OCI-LY3 (cell line): ENCODE measurements around the gene PIK3CB.

Source experiments
- H2AFZ ChIP-seq: fragments of 200-600, 300-600 bp; shearing (Covaris generic); 2 replicates; pipeline ENCODE4 v1.6.0; 2014; ENCODE audit warnings: antibody characterized with exemption, low read depth, low read length
- H3K27ac ChIP-seq: fragments of 200-600, 300-600 bp; sonication (generic); 2 replicates; pipeline ENCODE4 v1.5.1; 2014; ENCODE audit warnings: mild to moderate bottlenecking, low read length, moderate library complexity, mixed read lengths
- H3K27me3 ChIP-seq: fragments of 200-600, 300-600 bp; sonication (generic); 2 replicates; pipeline ENCODE4 v1.6.1; 2014; ENCODE audit warnings: low read depth, low read length, mixed read lengths
- H3K36me3 ChIP-seq: fragments of 200-600, 300-600 bp; sonication (generic); replicated peaks from 2 replicates; pipeline ENCODE3; 2014; ENCODE audit warnings: low read depth, low read length, mixed read lengths
- H3K4me1 ChIP-seq: fragments of 300-600, 200-600 bp; sonication (generic); 2 replicates; pipeline ENCODE4 v1.6.1; 2014; ENCODE audit warnings: low read length, mixed read lengths
- H3K4me2 ChIP-seq: fragments of 200-600, 300-600 bp; sonication (generic); 2 replicates; pipeline ENCODE4 v1.6.1; 2014; ENCODE audit warnings: low read length, mixed read lengths
- H3K4me3 ChIP-seq: fragments of 300-600, 200-600 bp; sonication (generic); 2 replicates; pipeline ENCODE4 v1.5.1; 2014; ENCODE audit warnings: antibody characterized with exemption, mild to moderate bottlenecking, low read length, moderate library complexity
- H3K79me2 ChIP-seq: fragments of 300-600, 200-600 bp; shearing (Covaris generic); 2 replicates; pipeline ENCODE4 v1.6.1; 2014; ENCODE audit warnings: mild to moderate bottlenecking, low read length, mixed read lengths
- H3K9ac ChIP-seq: fragments of 300-600, 200-600 bp; shearing (Covaris generic); 2 replicates; pipeline ENCODE4 v1.6.0; 2014; ENCODE audit warnings: mild to moderate bottlenecking, low read length, moderate library complexity
- H3K9me3 ChIP-seq: fragments of 200-600, 300-600 bp; shearing (Covaris generic); 2 replicates; pipeline ENCODE4 v1.6.1; 2014; ENCODE audit warnings: low read length, mixed read lengths; ENCODE audit not compliant: insufficient read depth
- H4K20me1 ChIP-seq: fragments of 200-600, 300-600 bp; sonication (generic); 2 replicates; pipeline ENCODE4 v1.6.1; 2016; ENCODE audit warnings: low read length, mixed read lengths; ENCODE audit not compliant: insufficient read depth
- EZH2phosphoT487 ChIP-seq: fragments of 200-600 bp; shearing (Covaris generic); IDR thresholded peaks from 2 replicates; pipeline ENCODE4 v1.6.1; 2018; ENCODE audit warnings: antibody characterized with exemption, mixed run types, low read depth
- TF ChIP-seq, protein P1 (sequence below): fragments of 200-600, 300-600 bp; sonication (generic); IDR thresholded peaks from 2 replicates; pipeline ENCODE4 v1.5.1; 2014; ENCODE audit warnings: antibody characterized with exemption, low read length, low read depth

The PIK3CB gene

DNA sequence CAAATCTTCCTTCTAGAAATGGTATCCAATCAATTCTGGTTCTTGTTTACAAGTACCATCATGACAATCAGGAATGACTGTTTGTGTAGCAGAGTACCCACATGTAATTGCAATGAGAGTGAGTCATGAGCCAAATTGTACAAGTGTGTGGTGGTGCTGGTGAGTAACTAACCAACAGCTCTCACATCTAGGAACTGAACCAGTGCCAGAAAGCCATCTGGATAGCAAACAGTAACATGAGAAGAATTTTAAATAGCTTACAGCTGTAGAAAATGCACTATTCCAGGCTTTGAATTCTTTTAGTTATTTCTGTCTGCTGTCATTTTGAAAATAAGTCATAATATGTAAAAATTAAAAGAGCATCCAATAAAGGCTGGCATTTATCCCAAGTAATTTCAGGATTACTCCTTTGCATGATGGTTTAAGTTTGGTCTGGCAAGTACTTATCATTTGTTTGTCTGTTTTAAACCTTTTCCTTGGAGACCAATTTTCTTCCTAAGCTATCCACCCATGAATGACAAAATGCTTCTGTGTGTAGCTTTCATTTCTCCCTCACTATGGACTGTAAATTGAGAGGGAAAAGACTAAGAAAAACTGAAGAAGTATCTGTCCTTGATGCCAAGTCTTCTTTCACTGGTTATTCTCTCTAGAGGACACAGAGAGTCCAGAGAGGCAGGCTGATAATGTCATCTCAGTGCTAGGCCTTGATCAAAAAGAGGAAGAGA, 60.0 kb downstream of the PIK3CB start:
- no peaks in the 10 kb centered on the region for H3K9me3 ChIP-seq
- H3K79me2 ChIP-seq: no peaks in the 10 kb centered on the region
- H3K27me3 ChIP-seq: no peaks in the 10 kb centered on the region
- peaks cover 2% of the 10 kb centered on the region for H3K36me3 ChIP-seq
- H2AFZ ChIP-seq: no peak overlapping the region
- H3K9ac ChIP-seq: no peak overlapping the region
- H3K27ac ChIP-seq: no peak overlapping the region
- H4K20me1 ChIP-seq: no peaks in the 10 kb centered on the region
- no peak overlapping the region for H3K4me2 ChIP-seq
- H3K4me3 ChIP-seq: no peak overlapping the region
- TF ChIP-seq, protein P1, sequence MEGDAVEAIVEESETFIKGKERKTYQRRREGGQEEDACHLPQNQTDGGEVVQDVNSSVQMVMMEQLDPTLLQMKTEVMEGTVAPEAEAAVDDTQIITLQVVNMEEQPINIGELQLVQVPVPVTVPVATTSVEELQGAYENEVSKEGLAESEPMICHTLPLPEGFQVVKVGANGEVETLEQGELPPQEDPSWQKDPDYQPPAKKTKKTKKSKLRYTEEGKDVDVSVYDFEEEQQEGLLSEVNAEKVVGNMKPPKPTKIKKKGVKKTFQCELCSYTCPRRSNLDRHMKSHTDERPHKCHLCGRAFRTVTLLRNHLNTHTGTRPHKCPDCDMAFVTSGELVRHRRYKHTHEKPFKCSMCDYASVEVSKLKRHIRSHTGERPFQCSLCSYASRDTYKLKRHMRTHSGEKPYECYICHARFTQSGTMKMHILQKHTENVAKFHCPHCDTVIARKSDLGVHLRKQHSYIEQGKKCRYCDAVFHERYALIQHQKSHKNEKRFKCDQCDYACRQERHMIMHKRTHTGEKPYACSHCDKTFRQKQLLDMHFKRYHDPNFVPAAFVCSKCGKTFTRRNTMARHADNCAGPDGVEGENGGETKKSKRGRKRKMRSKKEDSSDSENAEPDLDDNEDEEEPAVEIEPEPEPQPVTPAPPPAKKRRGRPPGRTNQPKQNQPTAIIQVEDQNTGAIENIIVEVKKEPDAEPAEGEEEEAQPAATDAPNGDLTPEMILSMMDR: no peak
- TF ChIP-seq EZH2phosphoT487: no peak
- no peaks in the 10 kb centered on the region for H3K4me1 ChIP-seq

DNA sequence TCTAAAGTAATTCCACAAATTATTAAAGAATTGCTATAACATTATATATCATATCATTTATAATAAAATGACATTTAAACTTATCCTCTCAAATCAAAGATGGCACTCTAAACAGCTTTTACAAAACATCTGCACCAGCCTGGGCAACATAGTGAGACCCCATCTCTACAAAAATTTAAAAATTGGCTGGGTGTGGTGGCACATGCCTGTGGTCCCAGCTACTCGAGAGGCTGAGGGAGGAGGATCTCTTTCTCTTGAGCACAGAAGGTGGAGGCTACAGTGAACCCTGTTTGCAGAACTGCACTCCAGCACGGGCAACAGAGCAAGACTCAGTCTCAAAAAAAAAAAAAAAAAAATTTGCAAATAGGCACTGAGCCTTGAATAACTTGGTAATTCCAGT, 63.1 kb downstream of the PIK3CB start:
- no peak overlapping the region for H3K27ac ChIP-seq
- TF ChIP-seq, protein P1: no peak
- no peak for TF ChIP-seq EZH2phosphoT487
- no peak overlapping the region for H2AFZ ChIP-seq
- no peak overlapping the region for H3K4me3 ChIP-seq
- no peaks in the 10 kb centered on the region for H3K79me2 ChIP-seq
- H3K9ac ChIP-seq: no peak overlapping the region
- no peaks in the 10 kb centered on the region for H3K4me1 ChIP-seq
- H3K4me2 ChIP-seq: no peak overlapping the region
- H3K27me3 ChIP-seq: no peaks in the 10 kb centered on the region
- H4K20me1 ChIP-seq: no peaks in the 10 kb centered on the region
- peaks cover 32% of the 10 kb centered on the region for H3K36me3 ChIP-seq
- peaks cover 16% of the 10 kb centered on the region for H3K9me3 ChIP-seq

DNA sequence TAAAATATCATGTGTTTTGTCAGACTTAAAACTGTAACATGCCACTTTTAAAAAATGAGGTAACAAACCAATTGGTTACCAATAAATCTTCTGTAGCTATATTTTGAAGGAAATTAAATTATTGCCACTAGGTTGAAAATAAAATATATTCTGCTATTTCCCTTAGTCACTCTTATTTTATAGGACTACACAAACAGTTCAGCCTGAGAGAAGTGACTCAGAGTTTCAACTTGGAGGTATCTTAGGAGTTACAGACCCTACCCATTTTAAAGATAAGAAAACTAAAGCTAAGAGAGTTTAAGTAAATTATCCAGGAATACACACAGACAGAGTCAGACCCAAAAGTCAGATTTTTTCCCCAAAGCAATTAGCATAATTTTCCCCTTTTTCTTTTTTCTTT, 65.1 kb downstream of the PIK3CB start:
- Histone ChIP-seq H3K9ac (no peak overlapping the region), H3K4me2 (no peak overlapping the region), H3K27ac (no peak overlapping the region), H3K36me3 (peaks cover 32% of the 10 kb centered on the region), H4K20me1 (no peaks in the 10 kb centered on the region), H3K79me2 (no peaks in the 10 kb centered on the region), H2AFZ (no peak overlapping the region), H3K4me3 (no peak overlapping the region), H3K4me1 (no peaks in the 10 kb centered on the region), H3K27me3 (no peaks in the 10 kb centered on the region), H3K9me3 (peaks cover 16% of the 10 kb centered on the region)
- TF ChIP-seq, protein P1: no peak
- TF ChIP-seq EZH2phosphoT487: no peak

DNA sequence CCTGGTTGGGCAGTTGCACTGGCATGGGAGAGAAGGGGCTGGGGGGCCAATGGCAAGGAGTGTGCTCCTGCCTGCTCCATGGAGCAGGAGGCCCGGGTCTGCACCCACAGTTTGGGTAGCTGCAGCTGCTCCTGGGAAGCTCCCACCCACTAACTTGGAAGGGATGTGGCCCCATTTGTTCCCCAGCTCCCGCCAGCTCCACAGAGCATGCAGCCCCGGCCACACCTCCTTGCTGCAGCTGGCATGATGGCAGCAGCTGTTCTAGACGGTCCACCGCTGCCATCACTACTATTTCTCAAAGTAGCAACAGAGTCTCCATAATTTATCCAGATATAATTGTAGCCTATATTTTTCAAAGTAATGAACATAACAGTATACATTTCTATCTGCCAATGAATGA, 65.8 kb downstream of the PIK3CB start:
- H3K79me2 ChIP-seq: no peaks in the 10 kb centered on the region
- no peak overlapping the region for H3K4me2 ChIP-seq
- H3K4me3 ChIP-seq: no peak overlapping the region
- no peaks in the 10 kb centered on the region for H3K27me3 ChIP-seq
- peaks cover 16% of the 10 kb centered on the region for H3K9me3 ChIP-seq
- TF ChIP-seq, protein P1: no peak
- no peak for TF ChIP-seq EZH2phosphoT487
- H4K20me1 ChIP-seq: no peaks in the 10 kb centered on the region
- no peaks in the 10 kb centered on the region for H3K4me1 ChIP-seq
- no peak overlapping the region for H3K9ac ChIP-seq
- peaks cover 32% of the 10 kb centered on the region for H3K36me3 ChIP-seq
- H2AFZ ChIP-seq: no peak overlapping the region
- H3K27ac ChIP-seq: no peak overlapping the region
